IMR-90 (cell line): ENCODE results near the gene ANKS3. TPM values are rescaled to one million over a fixed set of nuclear protein-coding genes. Genes with fewer than 3 reads are reported as not detected.

Source experiments
- ATAC-seq: fragments of 200-7000 bp; cut with Tn5 transposase; 2 replicates; pipeline ENCODE4 v1.9.1; 2020; ENCODE audit warnings: low read depth, mild to moderate bottlenecking, moderate library complexity
- BruUV-seq: library from RNA; stranded (reverse); fragments of 400-500 nt; replicated peaks from 2 replicates; lab custom pipeline; 2021; lab: Mats Ljungman, UMichigan
- CTCF ChIA-PET: fragments of 300-600 bp; formaldehyde crosslinking; extraction: SDS; loops from one replicate; lab custom pipeline; 2021; ENCODE audit warnings: antibody characterized with exemption; lab: Yijun Ruan, JAX
- POLR2A ChIA-PET: fragments of 300-600 bp; sonication (Branson Sonifier 250); formaldehyde crosslinking; loops from one replicate; lab custom pipeline; 2022; ENCODE audit warnings: antibody characterized with exemption; ENCODE audit not compliant: unreplicated experiment; lab: Charles Lee
- DNase-seq: peaks from one replicate; pipeline ENCODE4 v3.0.0; 2013
- H2AFZ ChIP-seq: replicated peaks from 2 replicates; pipeline ENCODE3; 2013; ENCODE audit warnings: low read length, mild to moderate bottlenecking; ENCODE audit not compliant: poor library complexity
- H2AK5ac ChIP-seq: 2 replicates; pipeline ENCODE4 v1.6.1; 2013; ENCODE audit warnings: low read depth, low read length, inconsistent platforms
- H2AK9ac ChIP-seq: replicated peaks from 2 replicates; pipeline ENCODE3; 2013; ENCODE audit warnings: mild to moderate bottlenecking, low read depth, low read length, moderate library complexity; ENCODE audit not compliant: poor library complexity
- H2BK120ac ChIP-seq: 2 replicates; pipeline ENCODE4 v1.6.1; 2013; ENCODE audit warnings: low read depth, low read length, inconsistent platforms
- H2BK15ac ChIP-seq: 3 replicates; pipeline ENCODE4 v1.6.1; 2013; ENCODE audit warnings: low read depth, low read length, inconsistent platforms
- H2BK20ac ChIP-seq: 2 replicates; pipeline ENCODE4 v1.6.1; 2013; ENCODE audit warnings: low read depth, mild to moderate bottlenecking, inconsistent platforms, low read length, moderate library complexity
- H2BK5ac ChIP-seq: 2 replicates; pipeline ENCODE4 v1.6.1; 2013; ENCODE audit warnings: mild to moderate bottlenecking, low read depth, low read length, inconsistent platforms; ENCODE audit not compliant: poor library complexity, severe bottlenecking
- H3K14ac ChIP-seq: replicated peaks from 2 replicates; pipeline ENCODE4 v1.6.1; 2013; ENCODE audit warnings: low read depth, low read length, inconsistent platforms
- H3K18ac ChIP-seq: 2 replicates; pipeline ENCODE4 v1.6.1; 2013; ENCODE audit warnings: low read depth, low read length, control low read depth
- H3K23ac ChIP-seq: 2 replicates; pipeline ENCODE4 v1.6.1; 2013; ENCODE audit warnings: low read depth, low read length, inconsistent platforms
- H3K27ac ChIP-seq: 2 replicates; pipeline ENCODE4 v1.5.1; 2013; ENCODE audit warnings: mild to moderate bottlenecking, control low read depth, low read length; ENCODE audit not compliant: insufficient read depth
- H3K27me3 ChIP-seq: 2 replicates; pipeline ENCODE4 v1.6.1; 2013; ENCODE audit warnings: low read length; ENCODE audit not compliant: control insufficient read depth, insufficient read depth
- H3K36me3 ChIP-seq: 2 replicates; pipeline ENCODE4 v1.6.1; 2013; ENCODE audit warnings: low read length, mixed read lengths; ENCODE audit not compliant: control insufficient read depth, insufficient read depth
- H3K4ac ChIP-seq: 2 replicates; pipeline ENCODE4 v1.6.1; 2013; ENCODE audit warnings: low read depth, low read length, inconsistent platforms
- H3K4me1 ChIP-seq: 2 replicates; pipeline ENCODE4 v1.6.1; 2013; ENCODE audit warnings: low read length, mixed read lengths; ENCODE audit not compliant: control insufficient read depth, insufficient read depth
- H3K4me2 ChIP-seq: 2 replicates; pipeline ENCODE4 v1.6.1; 2013; ENCODE audit warnings: low read depth, mild to moderate bottlenecking, control low read depth, low read length, moderate library complexity
- H3K4me3 ChIP-seq: 2 replicates; pipeline ENCODE4 v1.5.1; 2013; ENCODE audit warnings: low read depth, mild to moderate bottlenecking, control low read depth, low read length, moderate library complexity; ENCODE audit not compliant: insufficient read depth
- H3K56ac ChIP-seq: 2 replicates; pipeline ENCODE4 v1.6.1; 2013; ENCODE audit warnings: low read length, inconsistent platforms; ENCODE audit not compliant: insufficient read depth; ENCODE audit errors: extremely low read depth
- H3K79me1 ChIP-seq, 2 experiments: 2 replicates each; pipeline ENCODE4 v1.6.1; 2013; ENCODE audit warnings: low read length in 2 of 2, inconsistent platforms in 1 of 2, low read depth in 1 of 2
- H3K9ac ChIP-seq: 2 replicates; pipeline ENCODE4 v1.6.1; 2013; ENCODE audit warnings: low read depth, low read length, control low read depth
- H3K9me1 ChIP-seq: 2 replicates; pipeline ENCODE4 v1.6.1; 2013; ENCODE audit warnings: low read length, inconsistent platforms; ENCODE audit not compliant: insufficient read depth
- H3K9me3 ChIP-seq: 2 replicates; pipeline ENCODE4 v1.6.1; 2013; ENCODE audit warnings: low read length; ENCODE audit not compliant: control insufficient read depth, insufficient read depth
- H4K20me1 ChIP-seq: 2 replicates; pipeline ENCODE4 v1.6.1; 2013; ENCODE audit warnings: low read length, inconsistent platforms; ENCODE audit not compliant: insufficient read depth
- H4K5ac ChIP-seq: 2 replicates; pipeline ENCODE4 v1.6.1; 2013; ENCODE audit warnings: mild to moderate bottlenecking, low read depth, low read length, control low read depth
- H4K8ac ChIP-seq, 2 experiments: 2 replicates each; pipeline ENCODE4 v1.6.1; 2013; ENCODE audit warnings: low read depth in 2 of 2, low read length in 2 of 2, control low read depth in 1 of 2, inconsistent platforms in 1 of 2
- H4K91ac ChIP-seq: 2 replicates; pipeline ENCODE4 v1.6.1; 2013; ENCODE audit warnings: low read depth, low read length, inconsistent platforms; ENCODE audit not compliant: insufficient read depth
- BHLHE40 ChIP-seq: fragments of 150-350 bp; IDR thresholded peaks from 2 replicates; pipeline ENCODE4 v1.6.1; 2016; ENCODE audit warnings: mild to moderate bottlenecking, low read depth, low read length
- CEBPB ChIP-seq: IDR thresholded peaks from 2 replicates; pipeline ENCODE4 v1.6.1; 2012; ENCODE audit warnings: low read depth, low read length, improper control_type of control experiment
- CHD1 ChIP-seq: IDR thresholded peaks from 2 replicates; pipeline ENCODE4 v1.6.1; 2012; ENCODE audit warnings: low read depth, low read length, improper control_type of control experiment
- FOS ChIP-seq: fragments of 150-350 bp; IDR thresholded peaks from 2 replicates; pipeline ENCODE4 v1.6.1; 2016; ENCODE audit warnings: low read depth, low read length
- MAFK ChIP-seq: IDR thresholded peaks from 2 replicates; pipeline ENCODE4 v1.6.1; 2012; ENCODE audit warnings: low read depth, low read length, improper control_type of control experiment
- MAZ ChIP-seq: IDR thresholded peaks from 2 replicates; pipeline ENCODE4 v1.6.1; 2012; ENCODE audit warnings: low read depth, mild to moderate bottlenecking, low read length, improper control_type of control experiment, moderate library complexity, borderline replicate concordance
- MXI1 ChIP-seq: IDR thresholded peaks from 2 replicates; pipeline ENCODE4 v1.6.1; 2012; ENCODE audit warnings: low read depth, mild to moderate bottlenecking, low read length, moderate library complexity, borderline replicate concordance
- NFE2L2 ChIP-seq: fragments of 150-350 bp; IDR thresholded peaks from 2 replicates; pipeline ENCODE4 v1.6.1; 2016; ENCODE audit warnings: low read depth, mild to moderate bottlenecking, low read length
- POLR2A ChIP-seq: IDR thresholded peaks from 2 replicates; pipeline ENCODE4 v1.6.1; 2012; ENCODE audit warnings: mild to moderate bottlenecking, low read depth, low read length
- RAD21 ChIP-seq: IDR thresholded peaks from 2 replicates; pipeline ENCODE4 v1.6.1; 2012; ENCODE audit warnings: low read length, improper control_type of control experiment
- RCOR1 ChIP-seq: IDR thresholded peaks from 2 replicates; pipeline ENCODE4 v1.6.1; 2012; ENCODE audit warnings: mild to moderate bottlenecking, low read length, improper control_type of control experiment; ENCODE audit not compliant: insufficient replicate concordance
- RFX5 ChIP-seq: IDR thresholded peaks from 2 replicates; pipeline ENCODE4 v1.8.0; 2012; ENCODE audit warnings: low read depth, mild to moderate bottlenecking, low read length, moderate library complexity
- SMC3 ChIP-seq: fragments of 150-350 bp; IDR thresholded peaks from 2 replicates; pipeline ENCODE4 v1.6.1; 2016; ENCODE audit warnings: low read depth, mild to moderate bottlenecking, antibody characterized with exemption, low read length, moderate library complexity
- WGBS, 2 experiments: methylation state at CpG; one replicate each; pipeline versions ENCODE4 v1.1.5 to v1.1.7; 2013; ENCODE audit warnings: missing lambda C conversion rate in 2 of 2; ENCODE audit not compliant: insufficient read length in 1 of 2; ENCODE audit errors: extremely low coverage in 2 of 2; 5-methylcytosine and 5-hydroxymethylcytosine counted together
- dilution Hi-C: fragments of 300-500 bp; cut with HindIII; formaldehyde crosslinking; loops from one replicate; pipeline ENCODE4 v1.14.3; 2018; ENCODE audit warnings: low sequenced_read_pairs; ENCODE audit not compliant: unreplicated experiment
- in situ Hi-C: fragments of 300-500 bp; cut with MboI; formaldehyde crosslinking; loops from 3 replicates; pipeline ENCODE4 v1.14.3; 2019; ENCODE audit warnings: low sequenced_read_pairs, inconsistent platforms, mixed read lengths
- intact Hi-C: fragments of 100-400 bp; cut with micrococcal nuclease; formaldehyde crosslinking; loops from 2 replicates; pipeline ENCODE4 v1.10.0; 2022
- polyA plus RNA-seq, 3 experiments: library from polyadenylated mRNA; depleted of rRNA; stranded (reverse); fragments of >200 nt; gene quantifications; 2 replicates each; pipeline ENCODE4 v1.2.3, GENCODE V29; 2012; ENCODE audit warnings: low replicate concordance in 1 of 3
- total RNA-seq: library from RNA; depleted of rRNA; stranded (reverse); fragments of >200 nt; gene quantifications from 2 replicates; pipeline ENCODE4 v1.2.3, GENCODE V29; 2012
- TF ChIP-seq, protein P1 (sequence below): fragments of 150-350 bp; IDR thresholded peaks from 2 replicates; pipeline ENCODE4 v1.6.1; 2016; ENCODE audit warnings: low read depth, mild to moderate bottlenecking, low read length, moderate library complexity, borderline replicate concordance
- TF ChIP-seq, protein P2 (sequence below): fragments of 150-350 bp; IDR thresholded peaks from 2 replicates; pipeline ENCODE4 v1.6.1; 2017; ENCODE audit warnings: mild to moderate bottlenecking, antibody characterized with exemption, low read length, low read depth
- TF ChIP-seq, protein P3 (sequence below): conservative IDR thresholded peaks from 2 replicates; pipeline ENCODE4 v1.5.1; 2012; ENCODE audit warnings: mild to moderate bottlenecking, low read depth, low read length, improper control_type of control experiment

ANKS3 gene
- total and polyA plus RNA-seq, 2 of the 4 experiments (the other 2 are of a cell fraction), result 24.4 to 25.0 TPM

DNA sequence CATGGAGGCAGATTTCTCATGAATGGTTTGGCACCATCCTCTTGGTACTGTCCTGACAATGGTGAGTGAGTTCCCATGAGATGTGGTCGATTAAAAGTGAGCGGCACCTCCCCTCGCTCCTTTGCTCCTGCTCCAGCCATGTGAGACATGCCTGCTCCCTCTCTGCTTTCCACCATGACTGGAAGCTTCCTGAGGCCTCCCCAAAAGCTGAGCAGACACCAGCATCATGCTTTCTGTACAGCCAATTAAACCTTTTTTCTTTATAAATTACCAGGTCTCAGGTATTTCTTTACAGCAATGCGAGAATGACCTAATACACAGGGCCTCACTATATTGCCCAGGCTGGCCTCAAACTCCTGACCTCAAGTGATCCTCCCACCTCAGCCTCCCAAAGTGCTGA is 20.8 kb upstream of the ANKS3 start:
- intact Hi-C loops, result no loop called here
- Histone ChIP-seq H2AK5ac (no peak overlapping the region), H3K27me3 (no peaks in the 10 kb centered on the region), H3K9ac (no peak overlapping the region), H3K4ac (no peak overlapping the region), H3K36me3 (peaks cover 63% of the 10 kb centered on the region), H3K9me3 (peaks cover 4% of the 10 kb centered on the region), H2AFZ (no peak overlapping the region), H2BK5ac (no peak overlapping the region), H4K20me1 (peaks cover 5% of the 10 kb centered on the region; the same call in 1 of the 2 replicates), H2BK20ac (no peak overlapping the region), H3K27ac (no peak overlapping the region), H4K8ac (no peak overlapping the region), H3K4me2 (no peak overlapping the region), H4K91ac (no peak overlapping the region), H4K5ac (no peak overlapping the region), H3K14ac (no peak overlapping the region), H3K4me1 (no peaks in the 10 kb centered on the region), H3K4me3 (no peak overlapping the region), H3K9me1 (no peaks in the 10 kb centered on the region), H3K18ac (no peak overlapping the region), H2BK15ac (no peak overlapping the region), H3K23ac (no peak overlapping the region), H3K56ac (no peak overlapping the region), H3K79me1 (peaks cover 6 to 7% of the 10 kb centered on the region in 2 experiments; a peak in 3 of 4 replicates), H2BK120ac (no peak overlapping the region), H2AK9ac (no peak overlapping the region)
- ATAC-seq, result no peak
- no peak for DNase-seq
- dilution Hi-C loops, result no loop called here
- TF ChIP-seq CEBPB (no peak), NFE2L2 (no peak), RCOR1 (no peak), BHLHE40 (no peak), SMC3 (no peak), MAZ (no peak), MAFK (no peak), RFX5 (no peak), MXI1 (no peak), RAD21 (no peak), FOS (no peak), POLR2A (no peak), CHD1 (no peak)
- TF ChIP-seq, protein P1, sequence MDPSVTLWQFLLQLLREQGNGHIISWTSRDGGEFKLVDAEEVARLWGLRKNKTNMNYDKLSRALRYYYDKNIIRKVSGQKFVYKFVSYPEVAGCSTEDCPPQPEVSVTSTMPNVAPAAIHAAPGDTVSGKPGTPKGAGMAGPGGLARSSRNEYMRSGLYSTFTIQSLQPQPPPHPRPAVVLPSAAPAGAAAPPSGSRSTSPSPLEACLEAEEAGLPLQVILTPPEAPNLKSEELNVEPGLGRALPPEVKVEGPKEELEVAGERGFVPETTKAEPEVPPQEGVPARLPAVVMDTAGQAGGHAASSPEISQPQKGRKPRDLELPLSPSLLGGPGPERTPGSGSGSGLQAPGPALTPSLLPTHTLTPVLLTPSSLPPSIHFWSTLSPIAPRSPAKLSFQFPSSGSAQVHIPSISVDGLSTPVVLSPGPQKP, result no peak
- TF ChIP-seq, protein P2, sequence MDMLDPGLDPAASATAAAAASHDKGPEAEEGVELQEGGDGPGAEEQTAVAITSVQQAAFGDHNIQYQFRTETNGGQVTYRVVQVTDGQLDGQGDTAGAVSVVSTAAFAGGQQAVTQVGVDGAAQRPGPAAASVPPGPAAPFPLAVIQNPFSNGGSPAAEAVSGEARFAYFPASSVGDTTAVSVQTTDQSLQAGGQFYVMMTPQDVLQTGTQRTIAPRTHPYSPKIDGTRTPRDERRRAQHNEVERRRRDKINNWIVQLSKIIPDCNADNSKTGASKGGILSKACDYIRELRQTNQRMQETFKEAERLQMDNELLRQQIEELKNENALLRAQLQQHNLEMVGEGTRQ, result no peak
- TF ChIP-seq, protein P3, sequence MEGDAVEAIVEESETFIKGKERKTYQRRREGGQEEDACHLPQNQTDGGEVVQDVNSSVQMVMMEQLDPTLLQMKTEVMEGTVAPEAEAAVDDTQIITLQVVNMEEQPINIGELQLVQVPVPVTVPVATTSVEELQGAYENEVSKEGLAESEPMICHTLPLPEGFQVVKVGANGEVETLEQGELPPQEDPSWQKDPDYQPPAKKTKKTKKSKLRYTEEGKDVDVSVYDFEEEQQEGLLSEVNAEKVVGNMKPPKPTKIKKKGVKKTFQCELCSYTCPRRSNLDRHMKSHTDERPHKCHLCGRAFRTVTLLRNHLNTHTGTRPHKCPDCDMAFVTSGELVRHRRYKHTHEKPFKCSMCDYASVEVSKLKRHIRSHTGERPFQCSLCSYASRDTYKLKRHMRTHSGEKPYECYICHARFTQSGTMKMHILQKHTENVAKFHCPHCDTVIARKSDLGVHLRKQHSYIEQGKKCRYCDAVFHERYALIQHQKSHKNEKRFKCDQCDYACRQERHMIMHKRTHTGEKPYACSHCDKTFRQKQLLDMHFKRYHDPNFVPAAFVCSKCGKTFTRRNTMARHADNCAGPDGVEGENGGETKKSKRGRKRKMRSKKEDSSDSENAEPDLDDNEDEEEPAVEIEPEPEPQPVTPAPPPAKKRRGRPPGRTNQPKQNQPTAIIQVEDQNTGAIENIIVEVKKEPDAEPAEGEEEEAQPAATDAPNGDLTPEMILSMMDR, result no peak
- BruUV-seq, result no TSS peak
- ChIA-PET CTCF (no interaction called here), POLR2A (no interaction called here)
- no CpG with 5 or more reads among the region's 4 CpGs for WGBS, 2 experiments
- in situ Hi-C loops, result no loop called here
